ENCODE results near the gene TAF4B.

DNA sequence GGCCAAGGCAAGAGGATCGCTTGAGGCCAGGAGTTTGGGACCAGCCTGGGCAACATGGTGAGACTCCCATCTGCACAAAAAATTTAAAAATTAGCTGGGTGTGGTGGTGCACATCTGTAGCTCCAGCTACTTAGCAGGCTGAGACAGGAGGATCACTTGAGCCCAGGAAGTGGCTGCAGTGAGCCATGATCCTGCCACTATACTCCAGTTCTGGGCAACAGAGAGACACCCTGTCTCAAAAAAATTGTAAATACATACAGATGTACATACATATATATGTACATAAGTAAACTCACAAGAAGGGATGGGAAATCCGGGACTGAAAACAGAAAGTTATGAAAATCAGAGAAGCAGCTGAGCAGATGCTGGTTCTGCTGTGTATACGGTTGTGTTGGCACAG lies 29.6 kb upstream of the TAF4B start:
- TF ChIP-seq, protein P1, sequence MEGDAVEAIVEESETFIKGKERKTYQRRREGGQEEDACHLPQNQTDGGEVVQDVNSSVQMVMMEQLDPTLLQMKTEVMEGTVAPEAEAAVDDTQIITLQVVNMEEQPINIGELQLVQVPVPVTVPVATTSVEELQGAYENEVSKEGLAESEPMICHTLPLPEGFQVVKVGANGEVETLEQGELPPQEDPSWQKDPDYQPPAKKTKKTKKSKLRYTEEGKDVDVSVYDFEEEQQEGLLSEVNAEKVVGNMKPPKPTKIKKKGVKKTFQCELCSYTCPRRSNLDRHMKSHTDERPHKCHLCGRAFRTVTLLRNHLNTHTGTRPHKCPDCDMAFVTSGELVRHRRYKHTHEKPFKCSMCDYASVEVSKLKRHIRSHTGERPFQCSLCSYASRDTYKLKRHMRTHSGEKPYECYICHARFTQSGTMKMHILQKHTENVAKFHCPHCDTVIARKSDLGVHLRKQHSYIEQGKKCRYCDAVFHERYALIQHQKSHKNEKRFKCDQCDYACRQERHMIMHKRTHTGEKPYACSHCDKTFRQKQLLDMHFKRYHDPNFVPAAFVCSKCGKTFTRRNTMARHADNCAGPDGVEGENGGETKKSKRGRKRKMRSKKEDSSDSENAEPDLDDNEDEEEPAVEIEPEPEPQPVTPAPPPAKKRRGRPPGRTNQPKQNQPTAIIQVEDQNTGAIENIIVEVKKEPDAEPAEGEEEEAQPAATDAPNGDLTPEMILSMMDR (IDR thresholded peaks at IDR 0.05; ENCODE audit: control extremely low read depth in 1 of 3, insufficient read depth in 1 of 3, low read depth in 1 of 3, low read length in 3 of 3): no peak
- no peak for TF ChIP-seq SRF (IDR thresholded peaks at IDR 0.05; ENCODE audit: low read depth, low read length)
- no peak for TF ChIP-seq TAF1 (IDR thresholded peaks at IDR 0.05; ENCODE audit: low read depth, low read length)
- no peak for TF ChIP-seq TCF12 (IDR thresholded peaks at IDR 0.05; ENCODE audit: low read depth, low read length)
- TF ChIP-seq E2F6 (IDR thresholded peaks at IDR 0.05): no peak
- TF ChIP-seq POLR2A (IDR thresholded peaks at IDR 0.05; ENCODE audit: control extremely low read depth in 1 of 2, low read depth in 2 of 2, low read length in 2 of 2): no peak
- TF ChIP-seq RFX5 (IDR thresholded peaks at IDR 0.05; ENCODE audit: borderline replicate concordance, low read depth, low read length): no peak
- TF ChIP-seq, protein P2, sequence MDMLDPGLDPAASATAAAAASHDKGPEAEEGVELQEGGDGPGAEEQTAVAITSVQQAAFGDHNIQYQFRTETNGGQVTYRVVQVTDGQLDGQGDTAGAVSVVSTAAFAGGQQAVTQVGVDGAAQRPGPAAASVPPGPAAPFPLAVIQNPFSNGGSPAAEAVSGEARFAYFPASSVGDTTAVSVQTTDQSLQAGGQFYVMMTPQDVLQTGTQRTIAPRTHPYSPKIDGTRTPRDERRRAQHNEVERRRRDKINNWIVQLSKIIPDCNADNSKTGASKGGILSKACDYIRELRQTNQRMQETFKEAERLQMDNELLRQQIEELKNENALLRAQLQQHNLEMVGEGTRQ (IDR thresholded peaks at IDR 0.05; ENCODE audit: low read length): no peak
- no peak for TF ChIP-seq KDM5A (IDR thresholded peaks at IDR 0.05; ENCODE audit: low read length)
- no peak for TF ChIP-seq BACH1 (IDR thresholded peaks at IDR 0.05; ENCODE audit: low read length)
